NOMO-1 (cell line): ENCODE measurements around the gene SLC66A3.

Experiments
- DNase-seq, 2 experiments: peaks; one replicate each; lab custom pipeline; 2025; ENCODE audit not compliant: unreplicated experiment in 2 of 2; lab: John Stamatoyannopoulos, UW

SLC66A3 gene

DNA sequence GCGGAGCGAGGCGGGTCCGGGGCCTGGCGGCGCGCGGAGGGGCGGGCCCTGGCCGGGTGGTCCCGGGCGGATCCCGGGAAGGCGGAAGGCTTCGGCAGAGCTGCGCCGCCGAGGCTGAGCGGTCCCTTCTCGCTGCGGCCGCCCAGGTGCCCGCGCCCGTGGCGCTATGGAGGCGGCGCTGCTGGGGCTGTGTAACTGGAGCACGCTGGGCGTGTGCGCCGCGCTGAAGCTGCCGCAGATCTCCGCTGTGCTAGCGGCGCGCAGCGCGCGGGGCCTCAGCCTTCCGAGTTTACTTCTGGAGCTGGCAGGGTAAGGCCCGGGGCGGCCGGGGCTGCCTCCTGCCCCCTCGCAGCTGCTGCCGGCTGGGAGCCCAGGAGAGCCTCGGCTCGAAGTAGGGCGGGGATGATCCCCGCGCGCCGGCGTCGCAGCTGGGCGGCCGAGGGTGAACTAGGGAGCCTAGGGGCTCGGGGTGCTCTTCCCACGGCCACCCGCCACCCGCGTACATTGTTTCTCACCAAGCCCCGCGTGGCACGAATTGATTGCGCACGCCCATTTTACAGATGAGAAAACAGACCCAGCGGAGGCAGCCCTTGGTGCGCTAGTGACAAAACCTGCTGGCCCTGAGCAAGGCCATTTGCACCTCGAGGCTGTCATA, at the start of gene SLC66A3:
Gene SLC66A3, plus strand, starts transcription at position 87 of the 655 bp plus-strand sequence. Its CDS starts 80 bp downstream, at position 167.
- peak; percentile 90 to 96 for DNase-seq

DNA sequence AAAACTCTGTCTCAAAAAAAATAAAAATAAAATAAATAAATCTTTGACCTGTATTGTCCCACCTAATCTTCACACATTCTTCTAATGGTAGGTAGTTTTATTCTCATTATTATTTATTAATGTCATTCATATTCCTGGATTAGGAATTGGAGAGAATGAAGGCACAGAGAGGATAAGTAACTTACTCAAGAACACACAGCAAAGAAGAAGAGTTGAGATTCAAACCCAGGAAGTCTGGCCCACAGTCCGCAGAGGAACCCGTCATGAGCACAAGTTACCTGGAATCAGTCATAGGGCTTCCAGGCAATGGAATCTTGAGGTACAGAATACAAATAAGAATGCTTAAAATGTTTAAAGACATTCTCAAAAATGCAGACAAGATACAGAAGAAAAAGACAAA, 46.3 kb upstream of the SLC66A3 start:
- DNase-seq = no peak

DNA sequence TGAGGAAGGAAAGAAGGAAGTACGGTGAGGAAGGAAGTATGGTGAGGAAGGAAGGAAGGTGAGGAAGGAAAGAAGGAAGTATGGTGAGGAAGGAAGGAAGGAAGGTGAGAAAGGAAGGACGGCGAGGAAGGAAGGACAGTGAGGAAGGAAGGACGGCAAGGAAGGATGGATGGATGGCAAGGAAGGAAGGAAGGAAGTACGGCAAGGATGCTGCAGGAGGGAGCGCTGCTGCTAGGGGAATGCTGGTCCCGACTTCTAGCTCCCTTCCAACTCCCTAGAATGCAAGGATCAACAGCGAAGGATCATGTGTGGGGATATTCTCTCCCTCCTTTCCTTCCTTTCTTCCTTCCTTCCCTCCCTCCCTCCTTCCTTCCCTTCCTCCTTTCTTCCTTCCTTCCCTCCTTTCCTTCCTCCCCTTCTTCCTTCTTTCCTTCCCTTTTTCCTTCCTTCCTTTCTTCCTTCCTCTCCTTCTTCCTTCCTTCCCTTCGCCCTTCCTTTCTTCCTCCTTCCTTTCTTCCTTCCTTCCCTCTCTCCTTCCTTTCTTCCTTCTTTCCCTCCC, 42.3 kb upstream of the SLC66A3 start:
- DNase-seq = no peak

DNA sequence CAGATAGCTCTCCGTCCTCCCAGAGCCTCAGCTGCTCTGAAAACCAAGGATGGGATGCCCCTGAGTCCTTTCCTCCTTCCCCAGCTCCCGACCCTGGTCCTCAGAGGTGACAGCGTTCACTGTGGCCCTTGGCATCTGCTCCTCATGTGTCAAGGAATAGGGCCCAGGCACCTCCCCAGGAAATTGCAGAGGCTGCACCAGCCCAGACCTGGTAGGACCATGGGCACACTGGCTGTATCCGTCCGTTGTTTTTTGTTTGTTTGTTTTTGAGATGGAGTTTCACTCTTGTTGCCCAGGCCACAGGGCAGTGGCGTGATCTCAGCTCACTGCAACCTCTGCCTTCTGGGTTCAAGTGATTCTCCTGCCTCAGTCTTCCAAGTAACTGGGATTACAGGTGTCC, 37.5 kb upstream of the SLC66A3 start:
- no peak for DNase-seq

DNA sequence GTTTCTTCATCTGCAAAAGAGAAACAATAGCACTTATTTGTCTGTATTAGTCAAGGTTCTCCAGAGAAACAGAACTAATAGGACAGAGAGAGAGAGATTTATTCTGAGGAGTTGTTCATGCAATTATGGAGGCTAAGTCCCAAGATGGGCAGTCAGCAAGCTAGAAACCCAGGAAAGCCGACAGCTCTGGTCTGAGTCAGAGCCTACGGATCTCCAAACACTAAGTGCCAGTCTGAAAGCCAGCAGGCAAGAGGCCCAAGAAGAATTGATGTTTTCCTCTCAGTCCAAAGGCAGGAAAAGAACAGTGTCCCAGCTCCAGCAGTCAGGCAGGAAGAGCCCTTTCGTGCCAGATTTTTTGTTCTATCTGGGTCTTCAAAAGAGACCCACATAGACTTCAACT, 36.5 kb upstream of the SLC66A3 start:
- DNase-seq = no peak

DNA sequence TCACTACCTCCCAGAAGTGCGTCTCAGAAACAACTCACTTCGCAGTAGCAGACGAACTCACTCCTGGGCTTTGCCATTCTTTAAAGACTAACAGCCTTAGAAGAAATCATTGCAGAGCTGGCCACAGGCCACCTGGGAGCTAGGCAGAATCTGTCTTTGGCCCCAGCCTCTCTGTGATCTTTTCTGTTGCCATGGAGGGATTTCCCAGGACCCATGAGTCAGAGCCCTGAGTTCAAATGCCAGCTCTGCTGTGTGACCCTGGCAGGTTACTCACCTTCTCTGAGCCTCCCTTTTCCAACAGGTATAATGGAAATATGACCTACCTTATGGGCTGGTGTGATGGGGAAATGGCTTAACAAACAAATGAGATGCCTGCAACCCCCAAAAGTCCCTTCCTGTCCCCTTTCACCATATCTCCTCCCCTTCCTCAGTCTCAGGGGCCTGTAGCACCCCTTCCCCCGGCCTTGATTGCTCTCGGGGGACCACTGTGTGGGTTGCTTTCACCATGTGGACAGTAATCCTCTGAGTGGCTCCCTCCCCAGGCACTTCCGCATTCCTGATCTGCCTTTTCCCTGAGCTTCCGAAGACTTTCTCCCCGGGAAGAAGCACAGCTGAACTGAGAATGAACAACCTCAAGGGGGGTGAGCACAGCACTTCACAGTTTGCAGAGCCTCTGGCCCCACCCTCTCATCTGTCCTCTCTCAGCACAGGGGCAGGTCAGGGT, 34.0 kb upstream of the SLC66A3 start:
- no peak for DNase-seq

DNA sequence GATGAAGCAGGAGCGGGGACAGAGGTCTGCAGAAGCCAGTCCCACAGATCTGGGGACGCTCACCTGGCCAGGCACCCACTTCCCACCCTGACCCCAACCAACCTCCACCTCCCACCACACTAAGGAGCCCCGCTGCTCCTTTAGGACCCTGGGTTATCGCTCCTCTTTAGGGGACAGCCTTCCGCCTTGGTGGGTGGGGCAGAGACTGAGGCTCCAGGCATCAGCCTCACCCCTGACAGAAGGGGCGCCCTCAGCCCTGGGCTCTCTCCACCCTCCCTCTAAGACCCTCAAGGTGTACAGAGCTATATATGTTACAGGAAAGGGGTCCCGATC, 33.5 kb upstream of the SLC66A3 start:
- DNase-seq = no peak

DNA sequence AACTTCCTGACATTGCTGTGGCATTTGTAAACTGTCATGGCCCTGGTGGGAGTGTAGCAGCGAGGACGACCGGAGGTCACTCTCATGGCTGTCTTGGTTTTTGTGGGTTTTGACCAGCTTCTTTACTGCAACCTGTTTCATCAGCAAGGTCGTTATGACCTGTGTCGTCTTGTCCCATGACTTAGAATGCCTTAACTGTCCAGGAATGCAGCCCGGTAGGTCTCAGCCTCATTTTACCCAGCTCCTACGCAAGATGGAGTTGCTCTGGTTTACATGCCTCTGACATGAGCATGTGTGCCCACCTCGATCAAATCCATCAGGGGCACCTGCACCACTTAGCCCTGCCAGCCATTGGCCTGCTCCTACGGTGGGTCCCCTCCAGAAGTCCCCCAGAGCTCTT, 32.9 kb upstream of the SLC66A3 start:
- no peak for DNase-seq

DNA sequence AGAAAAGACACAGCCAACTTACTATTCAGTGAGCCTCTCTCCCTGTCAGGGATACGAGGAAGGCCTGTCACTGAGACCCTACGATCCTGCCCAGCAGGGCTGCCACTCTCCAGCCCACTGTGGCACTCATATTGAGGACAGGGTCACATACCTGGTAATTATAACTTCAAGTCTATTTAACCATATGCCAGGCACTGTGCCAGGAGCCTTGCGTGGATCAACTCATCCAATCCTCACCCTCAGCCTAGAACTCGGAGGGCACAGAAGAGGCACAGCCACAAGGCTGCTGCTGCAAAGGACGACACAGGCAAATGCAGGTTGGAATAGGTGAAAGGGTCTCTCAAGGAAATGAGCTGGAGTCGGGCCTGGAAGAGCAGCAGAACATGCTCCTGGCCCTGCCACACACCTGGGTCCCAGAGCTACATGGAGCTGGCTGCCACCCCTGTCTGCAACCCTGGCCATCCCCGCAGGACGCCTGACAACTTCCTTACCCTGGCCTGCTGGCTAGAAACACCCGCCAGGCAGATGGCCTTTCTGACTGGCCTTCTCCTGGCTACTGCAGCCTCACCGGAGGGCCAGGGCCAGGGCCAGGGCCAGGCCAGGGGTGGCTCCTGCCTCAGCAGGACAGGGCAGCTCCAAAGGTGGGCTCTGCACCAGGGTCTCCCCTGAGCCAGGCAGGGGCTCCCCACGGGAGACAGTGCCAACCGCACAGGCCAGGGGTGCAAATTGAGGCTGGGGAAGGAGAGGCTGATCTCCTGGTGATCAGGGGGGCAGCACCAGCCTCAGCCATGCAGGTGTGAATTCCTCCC, 32.1 kb upstream of the SLC66A3 start:
- DNase-seq = no peak

DNA sequence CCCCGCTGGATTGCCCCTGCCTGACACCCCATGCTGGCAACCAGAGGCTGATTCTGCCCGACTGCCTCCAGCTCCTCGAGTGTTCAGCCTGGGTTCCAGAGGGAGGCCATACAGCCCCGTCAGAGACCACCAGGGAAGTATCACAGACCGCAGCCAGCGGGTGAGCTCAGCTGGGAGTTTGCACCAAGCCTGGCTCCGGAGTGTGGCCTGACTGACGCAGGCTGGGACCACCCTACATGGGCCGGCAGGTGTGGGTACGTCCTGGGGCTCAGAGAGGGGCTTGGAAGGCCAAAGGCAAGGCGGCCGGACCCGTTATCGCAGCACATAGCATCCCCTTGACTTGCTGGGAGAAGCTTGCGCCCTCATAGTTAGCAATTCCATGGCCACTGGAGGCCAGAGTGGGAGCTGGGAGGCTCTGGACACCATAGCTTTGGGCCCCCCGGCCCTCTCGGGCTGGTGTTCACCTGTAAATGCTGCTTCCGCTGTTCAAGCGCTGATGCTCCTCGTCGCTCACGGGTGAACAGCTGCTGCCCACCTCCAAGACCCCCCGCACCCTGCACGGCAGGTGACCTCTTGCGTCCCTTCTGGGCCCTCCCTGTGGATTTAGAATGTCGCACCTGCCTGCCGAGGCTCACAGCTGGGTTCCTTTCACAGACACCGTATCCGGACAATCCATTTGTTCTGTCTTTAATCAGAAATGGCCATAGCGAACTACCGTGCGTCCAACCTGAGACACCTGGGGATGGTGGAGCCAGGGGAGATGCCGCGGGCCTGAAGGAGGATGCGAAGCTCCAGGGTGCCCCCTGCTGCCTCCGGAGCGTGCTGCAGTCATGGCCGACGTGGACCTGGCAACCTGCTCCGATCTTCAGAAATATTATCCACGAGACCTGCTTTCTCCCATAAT, 31.2 kb upstream of the SLC66A3 start:
- peak; percentile 39 to 48 for DNase-seq

DNA sequence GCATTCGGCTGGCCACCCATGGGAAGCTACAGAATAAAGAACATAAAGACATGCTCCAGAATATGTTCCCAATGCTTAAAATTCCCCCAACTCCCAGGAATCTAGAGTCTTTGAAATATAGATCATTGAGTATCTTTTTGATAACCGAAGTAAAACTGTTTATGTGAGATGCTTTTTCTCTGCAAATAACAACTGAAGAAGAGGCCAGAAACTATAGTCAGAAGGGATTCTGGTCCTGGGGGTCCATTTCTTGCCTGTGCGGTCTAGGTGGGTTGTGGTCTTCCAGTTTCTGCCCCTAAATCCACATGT, 30.6 kb upstream of the SLC66A3 start:
- DNase-seq = no peak

DNA sequence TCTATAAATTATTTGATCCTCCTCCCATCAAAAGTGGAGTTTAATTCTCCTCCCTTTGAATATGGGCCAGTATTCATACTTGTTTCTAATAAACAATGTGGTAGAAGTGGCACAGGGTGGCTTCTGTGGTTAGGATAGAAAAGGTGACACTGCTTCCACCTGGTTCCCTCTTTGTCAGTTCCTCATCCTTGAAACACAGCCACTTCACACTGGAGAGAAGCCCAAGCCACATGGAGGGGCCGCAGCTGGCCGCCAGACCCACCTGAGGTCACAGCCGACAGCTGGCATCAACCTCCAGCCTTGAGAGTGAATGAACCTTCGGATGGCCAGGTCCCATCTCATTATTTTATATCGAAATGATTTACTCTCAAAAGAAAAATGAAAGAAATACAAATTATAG, 27.5 kb upstream of the SLC66A3 start:
- no peak for DNase-seq

DNA sequence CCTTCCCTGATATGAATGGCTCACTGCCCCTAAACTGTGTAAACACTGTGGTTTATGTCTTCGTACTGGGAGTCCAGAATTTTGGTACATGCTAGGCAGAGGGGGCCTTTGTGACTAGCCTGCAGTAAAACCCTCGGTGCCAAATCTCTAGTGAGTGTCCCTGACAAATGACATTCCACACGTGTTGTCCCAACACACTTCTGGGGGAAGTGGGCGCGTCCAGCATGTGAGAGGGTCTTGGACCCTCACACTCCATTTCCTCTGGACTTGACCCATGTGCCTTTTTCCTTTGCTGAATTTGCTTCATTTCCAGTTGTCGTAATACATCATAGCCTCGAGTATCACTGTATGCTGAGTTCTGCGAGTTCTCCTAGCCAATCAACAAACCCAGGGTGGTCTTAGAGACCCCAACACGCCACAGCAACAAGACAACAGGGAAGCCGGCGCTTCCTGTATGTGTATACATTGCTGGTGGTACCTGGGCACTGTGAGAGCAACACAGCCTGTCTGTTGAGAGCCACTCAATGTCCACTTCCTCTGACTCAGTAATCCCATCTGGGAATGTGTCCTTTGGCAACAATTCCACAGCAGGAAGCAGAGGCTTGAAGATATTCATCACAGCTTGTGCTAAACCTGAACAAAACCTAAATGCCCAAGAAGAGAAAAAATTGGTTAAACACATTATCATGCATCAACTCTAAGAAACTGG, 26.9 kb upstream of the SLC66A3 start:
- no peak for DNase-seq

DNA sequence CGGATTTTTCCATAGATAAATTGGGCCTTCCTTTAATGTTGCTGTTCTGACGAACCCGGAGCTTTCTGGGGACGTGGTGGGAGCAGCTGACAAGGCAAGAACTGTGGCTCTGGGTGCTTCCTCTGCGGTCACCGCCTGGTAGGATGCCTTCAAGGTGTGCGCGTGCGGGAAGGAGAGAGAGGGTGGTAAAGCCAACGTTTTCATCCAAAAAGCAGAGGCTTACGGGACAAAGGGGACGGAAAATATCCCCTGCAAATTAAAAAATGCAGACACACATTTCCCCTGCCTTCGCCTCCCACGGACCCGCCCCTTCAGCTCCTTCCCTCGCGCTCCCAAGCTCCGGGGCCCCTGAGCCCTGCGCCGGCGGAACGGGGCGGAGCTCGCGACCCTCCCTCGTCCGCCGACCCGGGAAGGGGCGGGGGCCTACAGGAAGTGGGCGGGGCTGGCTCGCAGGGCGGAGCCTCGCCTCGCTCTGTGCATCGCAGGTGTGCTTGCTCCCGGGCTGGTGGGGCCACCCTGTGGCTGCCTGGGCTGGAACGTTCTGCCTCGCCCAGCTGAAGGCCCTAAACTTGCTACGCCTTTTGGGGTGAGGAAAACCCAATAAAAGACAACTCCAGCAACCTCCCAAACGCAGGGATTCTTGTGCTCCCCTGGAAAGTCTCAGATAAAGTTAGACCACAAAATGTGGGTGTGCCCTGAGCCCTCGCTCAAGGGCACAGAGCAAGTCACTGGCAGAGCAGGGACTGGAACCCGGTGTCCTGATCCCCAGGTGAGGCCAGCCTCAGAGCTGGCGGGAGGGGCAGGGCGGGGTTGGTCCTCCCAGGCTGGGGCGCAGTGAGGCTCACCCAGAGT, 25.4 kb upstream of the SLC66A3 start:
- DNase-seq = peak; percentile 24 to 56

DNA sequence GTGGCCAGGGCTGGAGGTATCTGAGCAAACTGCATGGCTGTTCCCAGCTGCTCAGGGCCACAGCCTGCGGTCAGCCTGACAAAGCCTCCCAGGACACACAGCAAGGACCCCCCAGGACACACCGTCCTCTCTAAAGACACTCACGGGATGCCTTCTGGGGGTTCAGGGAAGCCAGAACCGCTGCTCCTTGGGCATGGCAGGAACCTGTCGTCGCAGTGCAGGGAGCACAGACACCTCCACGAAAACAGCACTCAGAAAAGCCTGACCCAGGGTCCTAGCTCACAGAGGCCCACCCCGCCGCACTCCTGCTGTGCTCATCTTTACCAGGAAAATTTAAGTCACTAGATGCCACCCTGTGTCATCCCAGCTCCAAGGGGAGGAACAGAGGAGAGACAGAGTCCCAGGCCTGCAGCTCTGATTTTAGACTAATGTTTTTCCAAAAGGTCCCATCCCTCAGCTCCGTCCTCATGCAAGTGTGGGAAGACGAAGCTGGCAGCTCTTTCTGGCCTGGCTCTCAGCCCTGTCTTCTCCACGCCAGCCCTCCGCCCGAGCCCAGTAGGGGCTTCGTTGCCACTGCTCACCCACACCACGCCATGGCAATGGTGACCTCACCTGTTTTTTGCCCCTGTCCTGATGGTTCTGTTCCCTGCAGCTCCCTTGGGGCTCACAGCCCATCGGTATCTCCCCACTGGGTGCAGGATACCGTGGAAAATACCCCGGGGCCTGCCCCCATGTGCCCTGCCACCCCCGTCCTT, 23.9 kb upstream of the SLC66A3 start:
- DNase-seq = no peak

DNA sequence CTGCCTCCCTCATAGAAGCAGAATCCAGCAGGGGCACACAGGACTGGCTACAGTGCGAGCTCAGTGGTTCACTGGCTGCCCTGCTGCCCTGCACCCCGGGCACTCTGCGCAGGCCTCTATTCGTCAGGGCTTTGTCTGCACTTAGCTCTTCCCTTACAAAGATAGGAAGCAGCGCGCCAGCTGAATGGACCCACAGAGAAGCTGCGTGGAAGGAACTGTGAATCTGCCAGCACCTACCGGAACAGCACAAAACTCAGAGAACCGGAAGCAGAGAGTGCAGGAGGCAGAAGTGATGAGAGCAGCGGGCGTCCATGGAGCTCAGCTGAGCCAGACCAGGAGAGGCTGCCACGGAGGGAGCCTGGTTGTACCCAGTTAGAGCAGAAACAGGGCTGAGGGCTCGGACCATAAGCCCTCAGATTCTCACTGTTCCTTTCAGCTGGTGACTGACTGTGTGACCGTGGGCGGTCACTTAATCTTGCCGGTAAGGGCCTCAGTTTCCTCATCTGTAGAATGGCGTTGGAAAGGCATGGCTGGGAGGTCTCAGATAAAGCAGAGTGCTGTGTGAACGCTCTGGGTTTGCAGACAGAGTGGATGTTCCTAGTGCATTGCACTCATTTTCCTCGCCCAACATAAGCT, 23.1 kb upstream of the SLC66A3 start:
- no peak for DNase-seq

DNA sequence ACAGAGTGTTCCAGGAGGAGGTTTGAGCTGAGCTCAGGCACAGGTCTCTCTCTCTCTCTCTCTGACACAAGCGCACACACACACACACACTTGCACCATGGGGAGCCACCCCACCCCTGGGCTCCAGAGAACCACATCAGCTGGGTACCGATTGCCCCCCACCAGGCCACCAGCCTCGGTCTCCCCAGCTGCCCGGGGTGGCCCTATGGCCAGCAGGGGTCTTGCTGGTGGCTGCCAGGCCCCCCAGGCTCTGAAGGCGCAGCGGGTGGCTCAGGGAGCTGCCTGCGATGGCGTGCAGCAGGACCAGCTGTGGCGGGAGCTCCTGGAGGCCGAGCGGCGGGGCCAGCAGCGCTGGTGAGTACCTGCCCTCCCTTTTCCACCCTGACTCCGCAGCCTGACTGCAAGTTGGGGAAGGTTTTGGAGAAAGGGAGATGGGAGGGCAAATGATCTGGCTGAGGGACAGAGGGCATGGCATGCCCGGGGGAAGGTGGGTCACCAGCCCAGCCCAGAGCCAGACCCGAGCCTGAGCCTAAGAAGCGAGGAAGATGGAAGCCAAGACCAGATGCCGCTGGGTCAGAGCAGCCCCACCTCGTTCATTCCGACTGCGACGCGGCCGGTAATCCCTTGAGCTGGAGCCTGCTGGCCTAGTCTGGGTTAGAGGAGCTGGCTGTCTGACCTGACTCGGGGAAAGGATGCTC, 21.9 kb upstream of the SLC66A3 start:
- DNase-seq = no peak
